SU-DHL-6 (cell line): ENCODE results near the gene RAB11FIP2.

Experiments used
- H2AFZ ChIP-seq: fragments of 200-600 bp; sonication (generic); 2 replicates; pipeline ENCODE4 v1.6.1; 2014; ENCODE audit warnings: low read depth, mild to moderate bottlenecking, moderate library complexity, mixed read lengths, antibody characterized with exemption, low read length; ENCODE audit not compliant: severe bottlenecking
- H3F3A ChIP-seq: fragments of 200-600 bp; shearing (Covaris generic); 2 replicates; pipeline ENCODE4 v1.6.0; 2016; ENCODE audit warnings: antibody characterized with exemption, mild to moderate bottlenecking; ENCODE audit not compliant: insufficient read depth
- H3K27ac ChIP-seq: fragments of 200-600 bp; sonication (generic); 2 replicates; pipeline ENCODE4 v1.5.1; 2016; ENCODE audit warnings: low read depth, mild to moderate bottlenecking, low read length, moderate library complexity, mixed read lengths
- H3K27me3 ChIP-seq: fragments of 200-600 bp; sonication (generic), shearing (Covaris generic); 2 replicates; pipeline ENCODE4 v1.6.0; 2014; ENCODE audit warnings: mild to moderate bottlenecking, low read length
- H3K36me3 ChIP-seq: fragments of 200-600 bp; sonication (generic); 2 replicates; pipeline ENCODE4 v1.6.1; 2014; ENCODE audit warnings: mild to moderate bottlenecking, low read length, mixed read lengths
- H3K4me2 ChIP-seq: fragments of 300-600, 200-600 bp; shearing (Covaris generic), sonication (generic); 2 replicates; pipeline ENCODE4 v1.6.0; 2014; ENCODE audit warnings: low read length, low read depth, mild to moderate bottlenecking; ENCODE audit not compliant: poor library complexity, severe bottlenecking
- H3K4me3 ChIP-seq: fragments of 200-600 bp; sonication (generic); 2 replicates; pipeline ENCODE4 v1.5.1; 2014; ENCODE audit warnings: antibody characterized with exemption, low read length, mild to moderate bottlenecking, mixed read lengths; ENCODE audit not compliant: insufficient read depth, poor library complexity, severe bottlenecking
- H3K79me2 ChIP-seq: fragments of 200-600 bp; sonication (generic); 2 replicates; pipeline ENCODE4 v1.6.1; 2014; ENCODE audit warnings: mild to moderate bottlenecking, low read length, moderate library complexity; ENCODE audit not compliant: insufficient read depth
- H3K9ac ChIP-seq: fragments of 200-600 bp; sonication (generic); 2 replicates; pipeline ENCODE4 v1.7.0; 2014; ENCODE audit warnings: mild to moderate bottlenecking, low read length
- H3K9me2 ChIP-seq: fragments of 200-600 bp; sonication (generic); replicated peaks from 2 replicates; pipeline ENCODE4 v1.6.1; 2014; ENCODE audit warnings: low read length; ENCODE audit not compliant: insufficient read depth
- H3K9me3 ChIP-seq: fragments of 200-600 bp; sonication (generic); 2 replicates; pipeline ENCODE4 v1.6.1; 2014; ENCODE audit warnings: low read length, mixed read lengths; ENCODE audit not compliant: insufficient read depth
- H4K20me1 ChIP-seq: fragments of 200-600 bp; sonication (generic); 2 replicates; pipeline ENCODE4 v1.6.1; 2014; ENCODE audit warnings: low read depth, mild to moderate bottlenecking, antibody characterized with exemption, low read length, moderate library complexity, mixed read lengths
- CTCF ChIP-seq: fragments of 200-600 bp; sonication (generic); IDR thresholded peaks from one replicate; pipeline ENCODE4 v1.5.1; 2017; ENCODE audit warnings: antibody characterized with exemption, mild to moderate bottlenecking, low read length, moderate library complexity; ENCODE audit not compliant: insufficient read depth, poor library complexity, severe bottlenecking
- EZH2phosphoT487 ChIP-seq: fragments of 200-600 bp; sonication (generic), shearing (Covaris generic); conservative IDR thresholded peaks from 2 replicates; pipeline ENCODE4 v1.6.1; 2018; ENCODE audit warnings: mild to moderate bottlenecking, antibody characterized with exemption, low read length, moderate library complexity, mixed read lengths

RAB11FIP2 gene

DNA sequence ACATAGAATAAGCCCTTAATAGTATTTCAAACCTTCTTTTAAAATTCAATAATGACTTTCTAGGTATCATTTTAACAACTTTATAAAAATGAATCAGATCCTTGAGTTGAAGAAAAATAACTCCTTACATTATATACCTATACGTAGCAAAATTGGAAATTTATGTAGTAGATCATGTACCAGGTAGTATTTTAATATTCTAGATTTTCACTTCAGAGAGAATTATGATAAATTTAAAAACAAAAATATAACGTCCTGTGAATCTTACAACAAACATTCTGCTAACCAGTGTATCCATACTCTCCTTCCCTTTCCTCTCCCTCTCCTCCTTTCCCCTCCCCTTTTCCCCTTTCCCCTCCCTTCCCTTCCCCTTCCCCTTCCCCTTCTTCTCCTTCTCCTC lies 6.1 kb upstream of the RAB11FIP2 start:
- Histone ChIP-seq H3K9me2 (no peaks in the 10 kb centered on the region), H3K4me3 (no peak overlapping the region), H3K9ac (no peak overlapping the region), H3K4me2 (no peak overlapping the region), H3F3A (no peaks in the 10 kb centered on the region), H3K36me3 (no peaks in the 10 kb centered on the region), H3K27me3 (no peaks in the 10 kb centered on the region), H3K79me2 (no peaks in the 10 kb centered on the region), H4K20me1 (no peaks in the 10 kb centered on the region), H3K27ac (no peak overlapping the region), H3K9me3 (no peaks in the 10 kb centered on the region), H2AFZ (no peak overlapping the region)
- no peak for TF ChIP-seq CTCF

DNA sequence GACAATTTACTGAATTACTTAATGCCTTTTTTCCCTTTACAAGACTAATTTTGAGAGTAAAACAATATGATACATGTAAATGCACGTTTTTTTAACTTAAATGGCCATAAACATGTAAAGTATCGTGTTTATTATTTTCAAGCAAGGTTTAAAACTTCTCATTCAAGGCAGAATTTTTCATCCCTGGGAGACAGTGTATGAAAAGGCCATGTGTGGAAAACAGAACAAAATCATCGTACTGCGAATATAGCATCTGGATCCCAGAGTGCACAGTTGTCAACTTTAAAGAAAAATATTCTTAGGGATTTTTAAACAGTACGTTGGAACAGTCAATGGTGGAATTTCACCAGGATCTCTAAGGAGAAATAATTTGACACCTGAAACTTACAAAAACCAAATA lies 1.1 kb upstream of the RAB11FIP2 start:
- H3K27me3 ChIP-seq: no peaks in the 10 kb centered on the region
- no peak overlapping the region for H3K4me3 ChIP-seq
- H4K20me1 ChIP-seq: no peaks in the 10 kb centered on the region; the same call in none of the 2 replicates
- no peaks in the 10 kb centered on the region for H3K9me2 ChIP-seq
- H2AFZ ChIP-seq: peak overlapping the region; percentile 52
- no peak for TF ChIP-seq EZH2phosphoT487
- TF ChIP-seq CTCF: no peak
- H3K27ac ChIP-seq: no peak overlapping the region
- no peak overlapping the region for H3K9ac ChIP-seq
- H3K9me3 ChIP-seq: no peaks in the 10 kb centered on the region
- H3K36me3 ChIP-seq: no peaks in the 10 kb centered on the region
- H3F3A ChIP-seq: 0 out of 2 replicates have a peak, but pooled peaks cover 3% of the 10 kb centered on the region
- peaks cover 24% of the 10 kb centered on the region for H3K79me2 ChIP-seq
- no peak overlapping the region for H3K4me2 ChIP-seq

DNA sequence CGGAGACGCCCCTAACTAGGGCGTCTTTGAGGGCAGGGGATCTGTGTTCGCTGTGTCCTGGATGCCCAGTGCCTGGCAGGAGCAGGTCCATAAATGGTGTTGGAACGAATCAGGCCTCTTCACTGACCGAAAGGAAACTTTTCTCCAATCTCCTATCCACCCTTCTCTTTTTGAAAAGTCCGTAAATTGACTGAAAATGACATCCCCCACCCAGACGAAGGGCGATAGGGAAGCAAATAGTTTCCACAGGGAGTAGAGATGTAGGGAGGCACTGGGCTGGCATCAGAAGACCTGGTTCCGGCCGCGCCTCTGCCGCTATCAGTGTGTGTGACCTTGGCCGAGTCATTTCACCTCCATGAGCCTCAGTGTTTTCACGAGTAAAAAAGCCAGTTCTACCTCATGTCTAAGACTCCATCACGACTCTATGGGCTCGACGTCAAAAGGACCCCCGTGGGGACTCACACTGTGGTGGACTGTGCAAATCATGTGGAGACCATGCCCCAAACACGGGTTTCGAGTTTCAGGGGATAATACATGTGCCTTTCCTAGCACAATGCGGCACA lies 497 bp upstream of the RAB11FIP2 start:
- peak overlapping the region; percentile 94 for H3K9ac ChIP-seq
- no peaks in the 10 kb centered on the region for H3K27me3 ChIP-seq
- peak overlapping the region; percentile 62 for H3K4me3 ChIP-seq
- H3K79me2 ChIP-seq: peaks cover 25% of the 10 kb centered on the region
- H4K20me1 ChIP-seq: no peaks in the 10 kb centered on the region; the same call in none of the 2 replicates
- no peaks in the 10 kb centered on the region for H3K36me3 ChIP-seq
- 0 out of 2 replicates have a peak, but pooled peaks cover 3% of the 10 kb centered on the region for H3F3A ChIP-seq
- TF ChIP-seq CTCF: no peak
- TF ChIP-seq EZH2phosphoT487: no peak
- H3K9me3 ChIP-seq: no peaks in the 10 kb centered on the region
- no peaks in the 10 kb centered on the region for H3K9me2 ChIP-seq
- H3K27ac ChIP-seq: no peak overlapping the region
- peak overlapping the region; percentile 52 for H2AFZ ChIP-seq
- H3K4me2 ChIP-seq: peak overlapping the region; percentile 93
